Stimulated activated CD8-positive, alpha-beta memory T cell treated with anti-CD3 and anti-CD28 coated beads, Interleukin-4, amount 100 ng/mL, for 4 hours (primary cell): ENCODE data around the gene TRA2A.
"Not testable (repeated sequence)": the region's sequence is repeated elsewhere in the genome, so short reads cannot be mapped to it uniquely, and the experiment has no call there.

Experiments
- DNase-seq, 2 donors: peaks; one replicate each; pipeline ENCODE4 v3.0.0-alpha.2; 2020; ENCODE audit warnings: low read depth in 2 of 2, low spot score in 1 of 2

Gene TRA2A

GRCh38 chr7:23513746-23514145, 18.0 kb downstream of the TRA2A start:
- not testable (repeated sequence) for DNase-seq

GRCh38 chr7:23494009-23494408, 37.8 kb downstream of the TRA2A start:
- no peak for DNase-seq

- no peak for DNase-seq
Observed at GRCh38 chr7:23491502-23491901, 40.3 kb downstream of the TRA2A start.

GRCh38 chr7:23490357-23491135, 41.2 kb downstream of the TRA2A start:
- DNase-seq: no peak

DNA sequence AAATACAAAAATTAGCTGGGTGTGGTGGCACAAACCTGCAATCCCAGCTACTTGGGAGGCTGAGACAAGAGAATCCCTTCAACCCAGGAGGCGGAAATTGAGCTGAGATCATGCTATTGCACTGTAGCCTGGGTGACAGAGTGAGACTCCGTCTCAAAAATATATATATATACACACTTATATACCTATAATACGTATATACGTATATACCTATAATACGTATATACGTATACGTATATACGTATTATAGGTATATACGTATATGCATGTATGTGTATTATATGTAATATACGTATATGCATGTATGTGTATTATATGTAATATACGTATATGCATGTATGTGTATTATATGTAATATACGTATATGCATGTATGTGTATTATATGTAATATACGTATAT, 43.1 kb downstream of the TRA2A start:
- DNase-seq: not testable (repeated sequence)

DNA sequence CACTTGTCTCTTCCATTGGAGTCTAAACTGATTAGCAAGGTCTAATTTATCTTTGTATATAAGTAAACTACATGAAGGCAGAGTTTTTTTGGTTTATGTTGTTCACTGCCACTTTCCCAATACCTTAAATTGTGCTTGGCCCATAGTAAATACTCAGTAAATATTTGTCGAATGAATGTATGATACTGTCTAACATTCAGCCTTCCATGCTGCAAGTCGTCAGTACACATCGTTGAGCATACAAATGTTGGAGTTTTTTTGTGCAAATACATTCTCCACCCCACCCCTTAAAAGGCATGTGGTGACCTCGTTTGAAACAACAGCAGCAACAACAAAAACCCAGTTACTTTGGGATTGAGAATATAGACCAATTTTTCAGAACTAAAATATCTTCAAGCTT, 44.1 kb downstream of the TRA2A start:
- DNase-seq: no peak

DNA sequence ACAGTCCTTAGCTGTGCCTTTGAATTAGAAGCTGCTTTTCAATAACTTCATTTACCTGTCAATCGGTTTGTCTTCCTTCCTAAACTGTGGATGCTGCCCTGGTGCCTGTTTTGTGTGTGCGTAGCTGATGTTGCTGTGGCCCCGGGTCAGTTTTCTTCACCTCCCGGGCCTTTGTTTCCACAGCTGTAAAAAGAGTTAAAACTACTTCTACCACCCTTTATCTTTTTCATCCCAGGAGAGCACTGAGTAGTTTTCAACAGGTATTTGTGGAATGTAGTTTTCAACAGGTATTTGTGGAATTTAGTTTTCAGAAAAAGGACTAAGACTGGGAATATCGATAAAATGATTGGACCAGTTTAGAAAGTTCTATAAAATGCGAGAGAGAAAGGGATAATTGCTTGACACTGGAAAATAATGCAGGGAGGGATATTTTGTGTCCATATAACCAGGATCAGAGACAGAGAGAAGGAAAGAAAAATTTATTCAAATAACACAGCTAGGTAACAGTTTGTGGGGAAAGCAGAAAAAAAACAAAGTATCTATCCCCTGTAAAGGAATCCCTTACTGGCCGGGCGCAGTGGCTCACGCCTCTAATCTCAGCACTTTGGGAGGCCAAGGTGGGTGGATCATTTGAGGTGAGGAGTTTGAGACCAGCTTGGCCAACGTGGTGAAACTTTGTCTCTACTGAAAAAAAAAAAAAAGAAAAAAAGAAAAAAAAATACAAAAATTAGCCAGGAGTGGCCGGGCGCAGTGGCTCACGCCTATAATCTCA, 45.6 kb downstream of the TRA2A start:
- DNase-seq: no peak

DNA sequence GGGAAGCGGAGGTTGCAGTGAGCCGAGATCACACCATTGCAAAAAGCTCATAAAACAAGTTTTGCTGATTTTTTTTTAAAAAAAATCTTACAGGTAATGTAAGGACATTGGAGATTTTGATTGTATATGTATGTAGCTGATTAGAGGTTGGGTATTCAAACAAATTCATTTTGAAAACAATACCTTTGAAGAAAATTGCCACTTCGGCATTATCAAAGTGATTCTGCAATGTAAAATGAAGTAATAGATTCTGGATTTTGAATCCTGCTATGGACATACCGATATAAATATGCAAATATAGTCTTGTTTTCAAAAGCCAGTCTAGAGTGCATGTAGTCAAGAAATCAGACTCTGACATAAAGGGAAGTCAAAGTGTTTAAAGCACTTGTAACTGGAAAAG, 49.1 kb downstream of the TRA2A start:
- DNase-seq: no peak

- DNase-seq: no peak
Observed at GRCh38 chr7:23477962-23478866, 53.6 kb downstream of the TRA2A start.

DNA sequence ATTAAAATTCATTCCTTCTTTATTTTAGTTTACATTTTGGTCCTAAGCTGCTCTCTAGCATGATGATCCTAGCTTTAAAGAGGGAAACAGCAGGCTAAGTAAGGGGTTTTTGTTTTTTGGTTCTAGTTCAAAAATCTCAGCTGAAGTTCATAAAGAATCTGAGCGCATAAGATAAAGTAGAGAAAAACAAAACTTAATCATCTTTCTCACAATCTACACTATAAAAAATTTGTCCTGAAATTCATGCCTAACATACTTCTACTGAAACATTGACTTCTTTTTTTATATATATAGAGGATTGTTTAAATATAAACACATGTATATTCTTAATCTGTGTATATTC, 54.7 kb downstream of the TRA2A start:
- DNase-seq: no peak

- DNase-seq: no peak
Observed at GRCh38 chr7:23476286-23477156, 55.3 kb downstream of the TRA2A start.

GRCh38 chr7:23475576-23475839, 56.3 kb downstream of the TRA2A start:
- DNase-seq: no peak

GRCh38 chr7:23474829-23475575, 56.8 kb downstream of the TRA2A start:
- no peak for DNase-seq

- no peak for DNase-seq
Observed at GRCh38 chr7:23474094-23474828, 57.5 kb downstream of the TRA2A start.

DNA sequence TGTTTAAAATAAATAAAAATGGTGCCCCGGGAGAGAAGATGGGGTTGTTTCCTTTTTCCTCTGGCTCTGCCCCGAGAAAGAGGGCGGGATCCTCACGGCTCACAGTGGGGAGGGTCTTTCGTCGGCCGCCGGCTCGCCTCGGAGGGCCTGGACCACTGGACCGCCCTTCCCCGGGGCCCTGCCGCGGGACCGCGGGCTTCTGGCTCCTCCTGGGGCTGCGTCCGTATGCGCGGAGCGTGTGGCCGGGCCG, 58.0 kb downstream of the TRA2A start:
- DNase-seq: no peak

GRCh38 chr7:23472956-23473843, 58.6 kb downstream of the TRA2A start:
- no peak for DNase-seq

DNA sequence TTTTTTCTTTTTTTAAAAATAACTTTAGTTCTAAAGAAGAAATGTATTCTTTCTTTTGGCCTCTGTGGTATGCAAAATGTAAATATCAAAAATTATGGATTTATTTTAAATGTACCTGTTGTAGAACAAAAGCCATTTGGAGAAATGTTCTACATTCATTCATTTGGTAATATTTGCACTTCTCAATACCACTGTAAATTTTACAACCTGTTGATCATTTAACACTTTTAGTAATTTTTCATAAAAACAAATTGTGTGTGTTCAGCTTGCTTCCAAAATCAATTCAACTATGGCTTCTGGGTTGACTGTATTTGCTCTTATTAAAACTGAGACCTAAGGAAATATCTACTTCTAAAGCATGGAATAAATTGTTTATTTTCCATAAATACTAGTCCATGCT, 59.2 kb downstream of the TRA2A start:
- DNase-seq: no peak

GRCh38 chr7:23472046-23472445, 59.7 kb downstream of the TRA2A start:
- no peak for DNase-seq
